Liver (tissue), 9 donors: Measurements from ENCODE around the gene IDH3B. TPM values are rescaled to one million over a fixed set of nuclear protein-coding genes. Genes with fewer than 3 reads are reported as not detected.

Experiments
- DNase-seq: peaks from one replicate; pipeline ENCODE4 v3.0.0-alpha.2; 2017; ENCODE audit warnings: low spot score
- H3K27ac ChIP-seq, 2 donors: one replicate each; pipeline ENCODE4 v1.7.0; 2013; ENCODE audit warnings: inconsistent platforms in 2 of 2, low read length in 2 of 2, control low read depth in 1 of 2, low read depth in 1 of 2, mild to moderate bottlenecking in 1 of 2
- H3K27me3 ChIP-seq, 4 donors: one replicate each; pipeline versions ENCODE4 v1.6.1 to v1.7.0; 2013; ENCODE audit warnings: low read length in 3 of 4, inconsistent platforms in 1 of 4, mild to moderate bottlenecking in 1 of 4, moderate library complexity in 1 of 4; ENCODE audit not compliant: control insufficient read depth in 4 of 4, insufficient read depth in 4 of 4
- H3K36me3 ChIP-seq, 4 donors: one replicate each; pipeline versions ENCODE4 v1.6.1 to v1.7.0; 2013; ENCODE audit warnings: low read length in 3 of 4, mild to moderate bottlenecking in 3 of 4, low read depth in 1 of 4, moderate library complexity in 1 of 4; ENCODE audit not compliant: control insufficient read depth in 4 of 4, insufficient read depth in 3 of 4
- H3K4me1 ChIP-seq, 4 donors: one replicate each; pipeline versions ENCODE4 v1.6.1 to v1.7.0; 2013; ENCODE audit warnings: low read length in 3 of 4, mild to moderate bottlenecking in 3 of 4, moderate library complexity in 1 of 4; ENCODE audit not compliant: control insufficient read depth in 4 of 4, insufficient read depth in 4 of 4
- H3K4me3 ChIP-seq, 3 donors: one replicate each; pipeline versions ENCODE4 v1.6.1 to v1.7.0; 2013; ENCODE audit warnings: low read length in 3 of 3, control low read depth in 1 of 3, low read depth in 1 of 3, mild to moderate bottlenecking in 1 of 3
- H3K9ac ChIP-seq, 2 donors: one replicate each; pipeline ENCODE4 v1.7.0; 2013; ENCODE audit warnings: low read length in 2 of 2, mild to moderate bottlenecking in 2 of 2, moderate library complexity in 2 of 2, control low read depth in 1 of 2, low read depth in 1 of 2
- H3K9me3 ChIP-seq, 4 donors: one replicate each; pipeline versions ENCODE4 v1.6.1 to v1.7.0; 2013; ENCODE audit warnings: low read length in 3 of 4; ENCODE audit not compliant: control insufficient read depth in 4 of 4
- EGR1 ChIP-seq, 2 donors: IDR thresholded peaks; 2 replicates each; pipeline ENCODE4 v1.6.1; 2016 to 2018; ENCODE audit warnings: antibody characterized with exemption in 2 of 2, low read depth in 2 of 2
- FOXA1 ChIP-seq: IDR thresholded peaks from 2 replicates; pipeline ENCODE4 v1.6.1; 2016; ENCODE audit warnings: antibody characterized with exemption
- GABPA ChIP-seq, 2 donors: IDR thresholded peaks in 1 of 2; conservative IDR thresholded peaks in 1 of 2; 2 replicates each; pipeline ENCODE4 v1.6.1; 2016; ENCODE audit warnings: antibody characterized with exemption in 2 of 2, mild to moderate bottlenecking in 1 of 2, moderate library complexity in 1 of 2
- HNF4G ChIP-seq: IDR thresholded peaks from 2 replicates; pipeline ENCODE4 v1.6.1; 2016; ENCODE audit warnings: antibody characterized with exemption
- JUND ChIP-seq, 2 donors: IDR thresholded peaks; 2 replicates each; pipeline ENCODE4 v1.6.1; 2016; ENCODE audit warnings: antibody characterized with exemption in 2 of 2
- NR2F2 ChIP-seq: IDR thresholded peaks from 2 replicates; pipeline ENCODE4 v1.6.1; 2016; ENCODE audit warnings: antibody characterized with exemption
- RAD21 ChIP-seq, 2 donors: IDR thresholded peaks; 2 replicates each; pipeline ENCODE4 v1.6.1; 2016; ENCODE audit warnings: antibody characterized with exemption in 2 of 2, mild to moderate bottlenecking in 2 of 2
- RXRA ChIP-seq, 2 donors: IDR thresholded peaks; 2 replicates each; pipeline ENCODE4 v1.6.1; 2017 to 2018; ENCODE audit warnings: antibody characterized with exemption in 2 of 2, mild to moderate bottlenecking in 1 of 2
- SP1 ChIP-seq: IDR thresholded peaks from 2 replicates; pipeline ENCODE4 v1.6.1; 2018; ENCODE audit warnings: antibody characterized with exemption, mild to moderate bottlenecking
- TAF1 ChIP-seq: conservative IDR thresholded peaks from 2 replicates; pipeline ENCODE4 v1.6.1; 2016; ENCODE audit warnings: antibody characterized with exemption, mild to moderate bottlenecking
- YY1 ChIP-seq: IDR thresholded peaks from 2 replicates; pipeline ENCODE4 v1.6.1; 2016; ENCODE audit warnings: antibody characterized with exemption, mild to moderate bottlenecking
- WGBS: extraction: QIAGEN DNeasy Blood & Tissue Kit; methylation state at CpG from one replicate; pipeline ENCODE4 v1.1.7; 2013; 5-methylcytosine and 5-hydroxymethylcytosine counted together
- polyA plus RNA-seq, 2 donors: library from polyadenylated mRNA; stranded (reverse) in 1 of 2; unstranded in 1 of 2; fragments of 200-250 nt in 1 of 2; fragments of >200 nt in 1 of 2; fragmentation: Nextera tagmentation in 1 of 2; extraction: Ambion mirVana in 1 of 2; gene quantifications; one replicate each; pipeline versions ENCODE4 v1.2.1 to v1.2.3, GENCODE V29; 2013 to 2015
- total RNA-seq, 2 donors: library from RNA; depleted of rRNA; stranded (reverse); fragments of >200 nt; gene quantifications; one replicate each; pipeline ENCODE4 v1.2.3, GENCODE V29; 2014
- TF ChIP-seq, protein P1 (sequence below): IDR thresholded peaks from 2 replicates; pipeline ENCODE4 v1.6.1; 2016; ENCODE audit warnings: antibody characterized with exemption, mild to moderate bottlenecking
- TF ChIP-seq, protein P2 (sequence below): IDR thresholded peaks from 2 replicates; pipeline ENCODE4 v1.6.1; 2016; ENCODE audit warnings: antibody characterized with exemption
- TF ChIP-seq, protein P3 (sequence below): IDR thresholded peaks from 2 replicates; pipeline ENCODE4 v1.6.1; 2016; ENCODE audit warnings: antibody characterized with exemption
- TF ChIP-seq, protein P4 (sequence below): fragments of 150-350 bp; IDR thresholded peaks from 2 replicates; pipeline ENCODE4 v1.5.1; 2017; ENCODE audit warnings: improper control_type of control experiment, low read depth, low read length; ENCODE audit not compliant: missing input control
- donor health status: healthy.
- donor health status: healthy.
- donor health status: healthy.
- donor health status: healthy.
- donor health status: healthy.

IDH3B gene
- total and polyA plus RNA-seq, 4 donors, result 34.3 to 68.6 (median 52.7) TPM

DNA sequence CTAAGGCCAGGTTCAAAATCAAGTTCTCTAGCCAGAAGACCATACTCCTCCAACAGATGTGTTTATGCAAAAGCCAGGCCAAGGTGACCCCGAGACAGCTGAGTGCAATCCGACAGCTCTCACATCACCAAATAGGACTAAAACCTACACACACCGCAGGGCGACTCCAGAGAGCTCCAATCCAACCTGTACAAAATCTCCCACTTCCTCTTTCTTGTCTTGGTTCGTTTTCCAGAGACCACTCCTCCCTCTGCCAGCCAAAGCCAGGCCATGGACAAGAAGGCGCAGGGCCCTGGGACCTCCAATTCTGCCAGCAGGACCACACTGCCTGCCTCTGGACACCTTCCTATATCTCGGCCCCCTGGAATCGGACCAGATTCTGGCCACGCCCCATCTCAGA lies 23.1 kb downstream of the IDH3B start (continued):
- TF ChIP-seq, protein P1, sequence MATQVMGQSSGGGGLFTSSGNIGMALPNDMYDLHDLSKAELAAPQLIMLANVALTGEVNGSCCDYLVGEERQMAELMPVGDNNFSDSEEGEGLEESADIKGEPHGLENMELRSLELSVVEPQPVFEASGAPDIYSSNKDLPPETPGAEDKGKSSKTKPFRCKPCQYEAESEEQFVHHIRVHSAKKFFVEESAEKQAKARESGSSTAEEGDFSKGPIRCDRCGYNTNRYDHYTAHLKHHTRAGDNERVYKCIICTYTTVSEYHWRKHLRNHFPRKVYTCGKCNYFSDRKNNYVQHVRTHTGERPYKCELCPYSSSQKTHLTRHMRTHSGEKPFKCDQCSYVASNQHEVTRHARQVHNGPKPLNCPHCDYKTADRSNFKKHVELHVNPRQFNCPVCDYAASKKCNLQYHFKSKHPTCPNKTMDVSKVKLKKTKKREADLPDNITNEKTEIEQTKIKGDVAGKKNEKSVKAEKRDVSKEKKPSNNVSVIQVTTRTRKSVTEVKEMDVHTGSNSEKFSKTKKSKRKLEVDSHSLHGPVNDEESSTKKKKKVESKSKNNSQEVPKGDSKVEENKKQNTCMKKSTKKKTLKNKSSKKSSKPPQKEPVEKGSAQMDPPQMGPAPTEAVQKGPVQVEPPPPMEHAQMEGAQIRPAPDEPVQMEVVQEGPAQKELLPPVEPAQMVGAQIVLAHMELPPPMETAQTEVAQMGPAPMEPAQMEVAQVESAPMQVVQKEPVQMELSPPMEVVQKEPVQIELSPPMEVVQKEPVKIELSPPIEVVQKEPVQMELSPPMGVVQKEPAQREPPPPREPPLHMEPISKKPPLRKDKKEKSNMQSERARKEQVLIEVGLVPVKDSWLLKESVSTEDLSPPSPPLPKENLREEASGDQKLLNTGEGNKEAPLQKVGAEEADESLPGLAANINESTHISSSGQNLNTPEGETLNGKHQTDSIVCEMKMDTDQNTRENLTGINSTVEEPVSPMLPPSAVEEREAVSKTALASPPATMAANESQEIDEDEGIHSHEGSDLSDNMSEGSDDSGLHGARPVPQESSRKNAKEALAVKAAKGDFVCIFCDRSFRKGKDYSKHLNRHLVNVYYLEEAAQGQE, result no peak

DNA sequence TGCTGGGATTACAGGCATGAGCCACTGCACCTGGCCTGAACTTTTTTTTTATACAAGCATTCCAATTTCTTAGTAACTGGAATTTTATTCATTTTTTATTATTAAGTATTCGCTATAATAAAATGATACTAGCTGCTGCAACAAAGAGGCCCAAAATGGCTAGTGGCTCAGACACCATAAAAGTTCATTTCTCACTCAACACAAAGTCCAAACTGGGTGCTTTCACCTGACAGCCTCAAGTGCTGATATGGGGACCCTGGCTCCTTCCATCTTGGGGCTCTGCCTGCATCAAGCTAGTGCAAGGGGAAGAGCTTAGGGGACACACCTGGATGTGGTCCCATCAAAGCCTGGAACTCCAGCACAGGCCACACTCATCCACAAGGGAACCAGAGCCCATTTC lies 23.8 kb downstream of the IDH3B start:
- H3K9me3 ChIP-seq, result no peaks in the 10 kb centered on the region
- H3K4me3 ChIP-seq, result no peak overlapping the region
- H3K27me3 ChIP-seq, result peaks cover 0 to under 1% (median 0%) of the 10 kb centered on the region in 4 donors
- no peak overlapping the region for H3K9ac ChIP-seq
- no peak overlapping the region for H3K27ac ChIP-seq
- 95% methylated on average over 1 of the region's 1 CpG for WGBS
- no peak for TF ChIP-seq YY1
- no peak for TF ChIP-seq RXRA (IDR thresholded peaks at IDR 0.05)
- TF ChIP-seq GABPA (IDR thresholded peaks at IDR 0.05 in 1 of 2, conservative IDR thresholded peaks at IDR 0.05 in 1 of 2), result no peak
- TF ChIP-seq NR2F2, result no peak
- TF ChIP-seq SP1, result no peak
- no peak for TF ChIP-seq JUND (IDR thresholded peaks at IDR 0.05)
- TF ChIP-seq, protein P1, result no peak
- TF ChIP-seq HNF4G, result no peak
- no peak for TF ChIP-seq FOXA1
- TF ChIP-seq, protein P2, sequence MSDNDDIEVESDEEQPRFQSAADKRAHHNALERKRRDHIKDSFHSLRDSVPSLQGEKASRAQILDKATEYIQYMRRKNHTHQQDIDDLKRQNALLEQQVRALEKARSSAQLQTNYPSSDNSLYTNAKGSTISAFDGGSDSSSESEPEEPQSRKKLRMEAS, result no peak
- TF ChIP-seq, protein P3, sequence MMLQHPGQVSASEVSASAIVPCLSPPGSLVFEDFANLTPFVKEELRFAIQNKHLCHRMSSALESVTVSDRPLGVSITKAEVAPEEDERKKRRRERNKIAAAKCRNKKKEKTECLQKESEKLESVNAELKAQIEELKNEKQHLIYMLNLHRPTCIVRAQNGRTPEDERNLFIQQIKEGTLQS, result no peak
- TF ChIP-seq TAF1, result no peak
- TF ChIP-seq, protein P4, sequence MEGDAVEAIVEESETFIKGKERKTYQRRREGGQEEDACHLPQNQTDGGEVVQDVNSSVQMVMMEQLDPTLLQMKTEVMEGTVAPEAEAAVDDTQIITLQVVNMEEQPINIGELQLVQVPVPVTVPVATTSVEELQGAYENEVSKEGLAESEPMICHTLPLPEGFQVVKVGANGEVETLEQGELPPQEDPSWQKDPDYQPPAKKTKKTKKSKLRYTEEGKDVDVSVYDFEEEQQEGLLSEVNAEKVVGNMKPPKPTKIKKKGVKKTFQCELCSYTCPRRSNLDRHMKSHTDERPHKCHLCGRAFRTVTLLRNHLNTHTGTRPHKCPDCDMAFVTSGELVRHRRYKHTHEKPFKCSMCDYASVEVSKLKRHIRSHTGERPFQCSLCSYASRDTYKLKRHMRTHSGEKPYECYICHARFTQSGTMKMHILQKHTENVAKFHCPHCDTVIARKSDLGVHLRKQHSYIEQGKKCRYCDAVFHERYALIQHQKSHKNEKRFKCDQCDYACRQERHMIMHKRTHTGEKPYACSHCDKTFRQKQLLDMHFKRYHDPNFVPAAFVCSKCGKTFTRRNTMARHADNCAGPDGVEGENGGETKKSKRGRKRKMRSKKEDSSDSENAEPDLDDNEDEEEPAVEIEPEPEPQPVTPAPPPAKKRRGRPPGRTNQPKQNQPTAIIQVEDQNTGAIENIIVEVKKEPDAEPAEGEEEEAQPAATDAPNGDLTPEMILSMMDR, result no peak
- no peak for TF ChIP-seq RAD21 (IDR thresholded peaks at IDR 0.05)
- TF ChIP-seq EGR1 (IDR thresholded peaks at IDR 0.05; ENCODE audit: low read depth in 2 of 2), result no peak
- H3K36me3 ChIP-seq, result no peaks in the 10 kb centered on the region
- no peaks in the 10 kb centered on the region for H3K4me1 ChIP-seq
- no peak for DNase-seq
